ENCODE data around the gene PARM1.
A peak's percentile ranks its signal among the peaks of the same experiment; 100 is the strongest.

Gene PARM1, protein sequence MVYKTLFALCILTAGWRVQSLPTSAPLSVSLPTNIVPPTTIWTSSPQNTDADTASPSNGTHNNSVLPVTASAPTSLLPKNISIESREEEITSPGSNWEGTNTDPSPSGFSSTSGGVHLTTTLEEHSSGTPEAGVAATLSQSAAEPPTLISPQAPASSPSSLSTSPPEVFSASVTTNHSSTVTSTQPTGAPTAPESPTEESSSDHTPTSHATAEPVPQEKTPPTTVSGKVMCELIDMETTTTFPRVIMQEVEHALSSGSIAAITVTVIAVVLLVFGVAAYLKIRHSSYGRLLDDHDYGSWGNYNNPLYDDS

DNA sequence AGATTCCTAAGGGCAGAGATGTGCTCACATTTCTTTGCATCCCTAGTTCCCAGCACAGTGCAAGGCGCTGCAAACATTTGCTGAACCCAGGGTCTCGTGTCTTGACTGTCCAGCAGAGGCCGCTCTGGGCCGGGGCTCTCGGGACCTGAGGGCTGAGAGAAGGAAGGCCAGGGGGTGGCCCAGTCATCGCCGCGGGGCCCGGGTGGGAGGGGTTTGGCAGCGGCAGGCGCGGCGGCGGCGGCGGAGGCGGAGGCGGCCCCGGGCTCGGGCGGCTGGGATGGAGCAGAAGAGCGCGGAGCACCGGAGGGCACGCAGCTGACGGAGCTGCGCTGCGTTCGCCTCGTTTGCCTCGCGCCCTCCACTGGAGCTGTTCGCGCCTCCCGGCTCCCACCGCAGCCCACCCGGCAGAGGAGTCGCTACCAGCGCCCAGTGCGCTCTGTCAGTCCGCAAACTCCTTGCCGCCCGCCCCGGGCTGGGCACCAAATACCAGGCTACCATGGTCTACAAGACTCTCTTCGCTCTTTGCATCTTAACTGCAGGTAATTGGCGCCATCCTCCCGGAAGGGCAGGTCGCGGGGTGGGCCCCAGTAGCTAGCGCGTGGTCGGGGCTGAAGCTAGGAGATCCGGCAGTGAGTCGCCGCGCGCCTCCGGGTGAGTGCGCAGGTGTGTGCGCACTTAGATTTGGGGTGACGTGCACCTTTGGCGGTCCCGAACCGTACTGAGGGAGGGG, at the start of gene PARM1:
PARM1 (plus strand) TSS at position 285 of the 730 bp plus-strand sequence; CDS start at position 497, 212 bp downstream.
- DNase-seq, result peak; percentile 70

DNA sequence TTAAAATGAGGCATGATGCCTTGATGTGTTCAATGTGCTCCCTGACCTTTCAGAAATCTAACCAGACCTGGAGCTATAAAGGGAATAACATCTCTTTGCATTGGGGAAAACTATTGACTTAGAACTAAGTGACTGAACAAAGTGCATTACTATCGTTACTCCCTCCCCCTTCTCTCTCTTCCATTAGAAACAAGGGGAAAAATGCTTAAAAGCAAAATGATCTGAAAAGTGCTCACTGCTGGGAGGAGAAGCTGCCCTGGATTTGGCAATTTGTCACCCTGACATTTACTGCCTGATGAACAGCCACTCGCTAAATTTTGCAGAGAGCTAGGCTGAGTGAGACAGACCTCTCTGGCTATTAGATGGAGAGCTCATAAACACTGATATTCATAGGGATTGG, 48.6 kb upstream of the PARM1 start:
- no peak for DNase-seq

DNA sequence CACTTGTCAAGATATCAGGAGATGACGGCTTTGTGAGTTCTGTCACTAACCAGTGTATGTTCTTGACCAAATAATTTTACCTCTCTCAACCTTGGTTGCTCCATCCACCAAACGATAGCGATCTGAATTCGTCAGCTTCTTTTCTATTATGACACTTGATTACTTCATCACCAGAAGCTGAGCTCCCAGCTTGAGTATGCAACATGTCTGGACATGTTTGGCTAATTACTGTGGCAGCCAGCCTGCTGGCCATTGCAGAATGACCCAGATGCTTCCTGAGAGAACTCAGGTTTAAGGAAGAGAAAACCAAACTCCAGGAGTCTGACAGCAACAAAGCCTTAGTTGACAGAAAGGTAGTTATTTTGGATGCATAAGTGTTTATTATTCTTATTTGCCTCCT, 46.4 kb upstream of the PARM1 start:
- no peak for DNase-seq

DNA sequence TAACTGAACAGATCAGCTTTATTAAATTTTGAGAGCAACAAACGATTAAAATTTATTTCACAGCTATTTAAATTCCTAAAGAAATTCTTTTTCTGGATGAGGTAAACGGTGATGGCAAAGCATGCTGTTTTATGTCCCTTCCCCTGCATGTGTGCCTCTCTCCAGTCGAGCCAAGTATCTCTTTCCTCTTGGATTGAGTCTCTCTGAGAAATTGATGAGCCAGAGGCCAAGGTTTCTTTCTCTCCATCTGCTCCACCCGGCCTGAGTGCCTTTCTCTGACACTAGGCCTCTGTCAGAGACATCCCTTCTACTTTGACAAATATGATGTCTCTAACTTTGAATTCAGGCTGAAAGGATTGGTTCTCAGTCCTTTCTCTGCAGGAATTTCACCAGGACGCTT, 42.6 kb upstream of the PARM1 start:
- no peak for DNase-seq

DNA sequence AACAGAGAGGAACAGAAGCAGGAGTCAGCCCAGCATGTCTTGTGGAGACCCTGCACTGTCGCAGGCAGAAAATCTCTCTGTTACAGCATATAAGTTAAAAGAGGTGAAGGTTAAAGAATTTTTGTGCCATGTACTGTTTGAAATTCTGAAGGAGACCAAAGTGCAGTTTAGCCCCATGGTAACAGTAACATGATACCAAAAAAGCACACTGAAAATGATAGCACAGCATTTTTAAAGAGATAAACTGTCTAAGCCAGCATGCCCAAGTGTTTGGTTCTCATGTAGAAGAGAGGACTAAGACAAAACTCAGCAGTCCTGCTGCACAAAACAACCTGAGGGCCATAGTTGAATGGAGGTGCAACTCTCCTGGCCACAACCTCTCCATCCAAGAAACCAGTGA, 41.9 kb upstream of the PARM1 start:
- no peak for DNase-seq

DNA sequence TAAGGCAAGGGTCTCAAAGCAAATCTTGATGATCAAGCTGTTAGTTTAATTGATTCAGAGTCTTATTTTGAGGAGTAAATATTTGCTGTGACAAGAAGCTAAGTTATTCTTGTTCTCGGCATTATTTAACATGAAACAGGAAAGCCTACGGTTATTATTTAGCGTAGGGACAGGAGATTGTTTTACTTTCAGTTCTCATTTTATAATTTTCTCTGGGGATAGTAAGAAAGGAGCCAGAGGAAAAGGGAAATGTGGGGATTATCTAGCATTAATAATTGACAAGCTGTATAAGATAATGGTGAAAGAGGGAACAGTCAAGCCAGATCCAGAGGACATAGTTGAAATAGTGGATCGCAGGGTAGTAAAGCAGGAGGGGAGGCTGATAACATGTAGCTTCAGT, 39.7 kb upstream of the PARM1 start:
- DNase-seq, result no peak

DNA sequence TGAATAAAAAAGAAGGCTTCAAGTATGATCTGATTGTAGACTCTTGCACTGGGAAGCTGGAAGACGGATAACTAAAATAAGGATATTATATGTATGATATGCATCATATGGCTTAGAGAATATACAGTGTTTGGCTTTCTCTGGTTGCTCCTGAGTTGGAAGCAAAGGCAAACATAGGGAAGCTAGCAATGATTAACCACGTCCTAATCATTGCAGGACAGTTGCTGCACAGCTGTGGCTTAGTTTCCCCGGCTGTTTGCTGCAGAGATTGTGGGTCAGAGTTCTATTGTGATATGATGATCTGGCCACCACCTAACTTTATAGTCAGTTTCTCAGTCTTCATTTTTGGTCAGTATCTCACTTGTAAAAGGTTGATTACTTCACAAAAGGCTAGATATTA, 36.3 kb upstream of the PARM1 start:
- no peak for DNase-seq

DNA sequence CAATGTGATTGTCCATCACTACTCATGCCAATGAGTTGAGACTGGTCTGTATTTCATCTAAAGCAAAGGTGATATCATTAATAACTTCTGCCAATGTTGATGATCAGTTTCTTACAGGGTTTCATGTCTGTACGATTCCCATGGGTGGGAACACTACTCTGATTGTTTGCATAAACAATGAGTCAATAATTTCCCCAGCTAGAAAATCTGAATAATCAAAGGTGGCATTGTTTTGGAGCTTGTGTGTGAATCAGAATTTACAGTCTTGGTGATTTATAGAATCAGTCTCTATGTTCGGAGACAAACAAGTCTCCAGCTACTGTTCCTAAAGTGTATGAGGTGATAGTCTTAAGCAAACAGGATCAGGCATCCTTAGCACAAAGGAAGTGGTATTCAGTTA, 35.5 kb upstream of the PARM1 start:
- DNase-seq, result no peak

DNA sequence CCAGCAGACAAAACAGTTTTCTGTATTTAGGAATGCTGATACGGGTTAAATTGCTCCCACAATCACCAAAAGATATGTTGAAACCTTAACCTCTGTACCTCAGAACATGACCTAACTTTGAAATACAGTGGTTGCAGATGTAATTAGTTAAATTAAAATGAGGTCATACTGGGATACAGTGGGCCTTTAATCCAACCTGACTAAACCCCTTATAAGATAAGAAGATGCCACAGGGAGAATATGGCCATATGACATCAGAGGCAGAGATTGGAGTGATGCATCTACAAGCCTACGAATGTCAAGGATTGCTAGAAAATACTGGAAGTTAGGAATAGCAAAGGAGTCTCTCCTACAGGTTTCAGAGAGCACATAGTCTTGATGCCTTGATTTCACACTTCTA, 32.1 kb upstream of the PARM1 start:
- no peak for DNase-seq

DNA sequence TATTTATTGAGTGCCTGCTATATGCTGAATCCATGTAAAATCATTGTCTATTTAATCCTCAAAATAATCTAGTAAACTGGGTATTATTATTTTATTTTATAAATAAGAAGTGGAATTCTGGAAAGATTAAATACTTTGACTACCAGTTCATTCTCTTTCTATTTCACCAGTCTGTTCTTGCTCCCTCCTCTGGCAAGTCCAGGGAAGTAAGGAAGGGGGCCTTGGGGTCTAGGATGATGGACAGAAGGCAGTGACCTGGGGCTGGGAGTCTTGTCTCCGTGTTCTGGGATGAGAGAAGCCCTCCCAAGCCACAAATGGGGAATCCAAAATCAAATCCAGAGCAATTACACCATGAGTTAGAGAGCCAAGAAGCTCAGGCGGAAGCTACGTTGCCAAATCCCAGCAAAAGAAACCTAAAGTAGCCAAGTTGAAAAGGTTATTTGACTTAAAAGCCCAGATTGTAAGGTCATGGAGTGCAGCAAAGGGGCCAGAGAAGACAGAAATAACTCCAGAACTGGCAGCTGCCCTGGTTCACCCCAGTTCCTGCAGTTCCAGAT, 28.3 kb upstream of the PARM1 start:
- no peak for DNase-seq

DNA sequence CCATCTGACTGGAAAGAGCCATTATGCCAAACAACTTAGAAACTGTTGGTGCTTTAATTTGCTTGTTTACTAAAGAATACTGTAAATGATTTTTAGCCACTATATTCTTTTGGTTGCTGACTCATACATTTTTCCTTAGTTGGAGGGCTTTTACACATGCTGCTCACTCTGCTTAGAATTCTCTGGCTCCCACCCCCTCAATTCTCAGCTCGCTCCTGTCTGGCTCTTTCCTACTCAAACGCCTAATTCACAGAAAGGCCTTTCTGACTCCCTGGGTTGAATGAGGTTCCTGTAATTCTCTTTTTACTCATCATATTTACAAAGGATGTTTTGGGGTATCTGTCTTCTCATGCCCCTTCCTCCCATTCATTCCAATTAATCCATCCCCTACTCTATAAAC, 26.1 kb upstream of the PARM1 start:
- DNase-seq, result no peak

DNA sequence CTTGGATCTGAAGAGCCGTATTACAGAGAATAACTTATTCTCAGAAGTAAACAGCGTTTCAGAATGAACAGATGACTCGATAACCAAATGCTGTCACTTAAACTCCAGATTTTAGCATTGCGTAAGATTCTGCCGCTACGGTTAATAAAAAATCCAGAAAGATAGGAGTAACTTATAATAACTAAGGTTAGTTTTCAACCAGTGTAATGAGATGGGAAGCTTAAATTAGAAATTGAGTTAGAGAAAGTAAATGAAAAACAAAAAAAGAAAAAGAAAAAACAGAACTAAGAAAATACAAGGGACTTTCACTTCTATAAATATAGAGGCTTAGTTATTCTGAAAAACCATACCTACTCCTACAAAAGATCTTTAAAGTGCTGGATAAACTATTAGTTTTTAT, 13.1 kb upstream of the PARM1 start:
- no peak for DNase-seq

DNA sequence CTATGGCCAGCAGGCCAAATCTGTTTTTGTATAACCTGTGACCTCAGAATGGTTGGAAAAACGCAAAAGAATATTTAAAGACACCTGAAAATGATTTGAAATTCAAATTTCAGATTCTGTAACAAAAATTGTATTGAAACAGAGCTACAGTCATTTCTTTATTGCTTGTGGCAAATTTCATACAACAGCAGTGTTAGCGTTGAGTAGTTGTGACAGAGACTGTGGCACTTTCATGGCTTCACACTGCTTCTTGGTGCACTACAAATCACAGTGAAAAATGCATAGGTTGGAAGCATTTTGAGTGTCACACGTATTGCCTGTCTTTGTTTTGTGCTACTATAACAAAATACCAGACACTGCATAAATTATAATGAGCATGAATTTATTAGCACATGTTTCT, 12.2 kb upstream of the PARM1 start:
- DNase-seq, result no peak

DNA sequence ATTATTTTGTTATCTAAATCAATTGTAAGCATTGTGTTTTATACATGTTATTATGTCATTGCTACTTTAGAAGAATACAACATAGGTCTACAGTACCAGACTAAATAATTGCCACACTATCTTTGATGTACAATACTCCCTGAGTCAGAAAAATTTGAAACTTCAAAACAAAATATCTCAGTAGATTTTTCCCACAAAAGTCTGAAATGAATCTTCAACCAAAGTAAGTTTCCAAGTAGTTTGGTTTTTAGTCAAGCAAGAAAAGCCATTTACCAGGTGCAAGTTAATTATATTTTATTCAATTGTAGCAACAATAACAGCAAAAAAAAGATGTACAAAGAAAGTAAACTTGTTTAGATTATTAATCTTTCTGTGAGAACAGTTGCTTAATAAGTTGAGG, 11.4 kb upstream of the PARM1 start:
- DNase-seq, result no peak

DNA sequence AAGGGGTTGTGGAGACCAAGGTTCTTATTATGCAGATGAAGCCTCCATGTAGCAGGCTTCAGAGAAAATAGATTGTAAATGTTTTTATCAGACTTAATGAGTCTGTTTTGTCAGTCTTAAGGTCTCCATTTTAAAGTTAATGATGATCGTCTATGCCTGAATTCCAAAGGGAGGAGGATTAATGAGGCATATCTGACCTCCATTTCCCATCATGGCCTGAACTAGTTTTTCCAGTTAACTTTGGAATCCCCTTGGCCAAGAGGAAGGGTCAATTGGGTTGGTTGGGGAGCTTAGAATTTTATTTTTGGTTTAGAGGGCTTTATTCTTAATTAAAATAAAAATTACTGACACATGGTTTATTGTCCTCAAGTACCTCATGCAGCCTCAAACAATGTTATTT, 6.9 kb upstream of the PARM1 start:
- no peak for DNase-seq

DNA sequence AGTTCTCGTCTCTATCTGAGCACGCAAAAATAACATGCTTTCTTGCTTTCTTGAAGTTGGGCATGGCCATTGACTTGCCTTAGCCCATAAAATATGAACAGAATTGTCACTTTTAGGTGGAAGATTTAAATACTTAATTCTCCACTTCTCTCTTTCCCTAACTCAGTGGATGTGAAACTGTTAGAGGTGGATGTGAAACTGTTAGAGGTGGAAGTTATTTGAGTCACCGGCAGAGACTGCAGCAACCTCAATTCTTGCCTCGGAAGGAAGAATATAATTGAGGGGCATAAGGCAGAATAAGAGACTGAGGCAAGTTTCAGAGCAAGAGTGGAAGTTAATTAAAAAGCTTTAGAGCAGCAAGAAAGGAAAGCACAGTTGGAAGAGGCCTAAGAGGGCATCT, 2.8 kb upstream of the PARM1 start:
- DNase-seq, result no peak

DNA sequence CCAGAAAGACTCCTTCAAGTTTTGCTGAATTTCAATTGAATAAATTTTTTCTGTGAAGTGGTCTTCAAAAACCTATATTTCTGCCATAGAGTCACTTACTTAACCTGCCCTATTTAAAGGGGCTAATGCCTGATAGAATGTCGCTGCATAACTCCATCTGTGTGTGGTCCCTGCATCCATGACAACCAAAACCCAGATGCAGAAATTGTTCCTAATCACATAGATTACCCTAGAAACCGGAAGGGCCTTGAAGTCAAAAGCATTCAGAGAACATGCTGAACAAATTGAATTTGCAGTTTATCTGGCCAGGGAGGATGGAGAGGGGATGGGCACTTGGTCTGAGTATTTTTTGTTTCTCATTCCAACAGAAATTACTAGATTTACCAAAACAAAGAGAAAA, 1.5 kb upstream of the PARM1 start:
- DNase-seq, result no peak

DNA sequence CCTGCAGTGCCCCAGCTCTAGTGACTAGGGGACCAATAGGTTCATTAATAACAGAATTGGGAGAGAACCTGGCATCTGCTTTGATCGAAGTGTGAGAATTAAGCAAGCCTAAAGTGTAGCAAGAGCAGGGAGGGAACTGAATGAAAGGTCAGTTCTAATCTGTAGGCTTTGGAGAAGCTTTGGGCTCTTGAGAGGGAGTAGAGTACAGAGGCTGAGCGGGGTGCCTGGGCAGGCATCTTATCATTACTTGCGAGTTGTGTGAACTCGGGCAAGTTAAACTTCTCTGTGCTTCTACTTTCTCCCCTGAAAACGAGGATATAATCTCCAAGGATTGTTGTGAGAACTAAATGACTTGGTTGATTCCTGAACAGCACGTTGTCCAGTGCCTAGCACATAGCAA, 906 bp upstream of the PARM1 start:
- no peak for DNase-seq

DNA sequence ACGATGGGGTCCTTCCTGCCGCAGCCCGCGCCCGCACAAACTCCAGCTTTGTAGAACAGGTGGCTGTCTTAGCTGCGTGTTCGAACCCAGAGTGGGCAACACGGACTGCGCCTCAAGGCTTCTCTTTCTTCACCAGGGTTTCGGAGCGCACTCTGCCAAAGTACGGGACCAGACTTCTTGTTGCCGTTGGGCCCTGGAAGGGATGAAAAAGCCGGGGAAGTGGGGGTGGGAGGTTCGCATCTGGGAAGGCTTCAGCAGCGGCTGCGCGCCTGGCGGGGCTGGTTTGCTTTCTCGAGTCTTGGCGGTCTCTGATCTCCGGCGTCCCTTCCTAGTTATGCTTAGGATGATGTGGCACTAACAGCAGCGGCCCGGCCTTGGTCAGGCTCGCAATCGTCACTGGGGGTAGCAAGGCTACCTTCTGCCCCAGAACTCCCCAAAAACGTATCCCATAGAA, 673 bp downstream of the PARM1 start:
- DNase-seq, result no peak

DNA sequence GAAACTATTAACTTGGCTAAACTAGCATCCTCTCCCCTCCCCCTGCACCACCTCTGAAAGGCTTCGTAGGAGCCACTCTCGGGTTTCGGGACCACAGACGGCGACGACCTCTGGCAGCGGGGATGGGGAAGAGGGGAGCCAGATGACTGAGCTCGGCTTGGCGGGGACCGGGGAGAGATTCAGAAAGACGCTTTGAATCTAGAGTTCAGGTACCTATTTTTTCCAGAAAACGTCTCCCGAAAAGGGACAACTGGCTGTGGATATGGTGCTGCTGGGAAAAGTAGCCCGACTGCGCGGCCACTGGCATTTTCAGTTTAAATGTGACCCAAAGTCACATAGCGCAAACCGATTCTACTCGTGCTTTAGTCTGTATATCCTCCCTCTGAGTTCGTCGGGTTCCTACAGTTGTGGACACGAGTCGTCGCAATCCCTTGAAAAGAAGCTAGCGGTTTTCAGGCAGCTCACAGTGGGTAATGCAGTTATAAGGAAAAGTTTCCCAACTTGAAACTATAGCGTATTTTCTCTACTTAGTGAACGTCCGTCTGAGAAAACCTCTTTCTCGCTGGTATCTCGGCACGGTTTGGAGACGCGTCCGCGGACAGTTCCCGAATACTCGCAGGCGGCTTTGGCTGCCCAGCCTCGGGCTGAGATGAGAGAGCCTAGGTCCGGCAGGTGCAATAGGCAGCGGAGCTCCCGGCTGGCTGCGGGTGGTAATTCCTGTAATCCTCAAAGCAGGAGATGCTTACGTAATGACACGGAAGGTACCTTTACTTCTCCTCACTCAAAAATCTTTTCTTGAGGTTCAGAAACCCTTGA, 1.3 kb downstream of the PARM1 start:
- no peak for DNase-seq

DNA sequence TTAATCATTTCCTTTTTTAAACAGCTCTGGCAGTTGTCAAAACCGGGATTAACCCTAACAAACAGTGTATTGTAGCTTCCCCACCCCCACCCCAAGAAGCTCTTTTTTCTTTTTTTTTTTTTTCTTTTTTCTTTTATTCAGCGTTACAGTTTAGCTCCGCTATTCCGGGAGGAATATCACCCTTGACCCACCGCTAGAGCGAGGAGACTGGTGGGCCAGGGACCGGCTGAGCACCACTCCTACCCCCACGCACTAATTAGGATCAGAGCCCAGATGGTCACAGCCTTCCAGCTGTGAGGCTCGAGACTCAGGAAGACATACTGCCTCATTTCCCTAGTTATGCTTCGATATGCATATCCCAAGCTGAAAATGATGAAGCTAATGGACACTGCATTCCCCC, 2.0 kb downstream of the PARM1 start:
- no peak for DNase-seq

DNA sequence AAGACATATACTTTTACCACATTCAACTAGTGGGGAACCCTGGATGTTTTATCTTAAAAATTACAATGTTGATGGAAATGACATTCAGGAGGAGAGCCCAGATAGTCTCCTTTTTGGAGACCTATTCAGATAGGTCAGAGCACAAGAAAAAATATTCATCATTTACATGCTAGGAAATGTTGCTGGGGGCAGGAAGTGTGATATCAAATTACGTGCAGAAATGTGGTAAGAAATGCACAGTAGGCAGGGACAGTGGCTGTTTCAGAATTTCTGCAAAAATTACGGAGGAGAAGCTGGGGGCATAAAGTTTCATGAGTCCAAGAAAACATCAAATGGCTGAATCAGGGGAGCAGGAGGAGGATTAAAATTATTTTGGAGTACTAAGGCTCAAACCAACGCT, 8.2 kb downstream of the PARM1 start:
- DNase-seq, result no peak

DNA sequence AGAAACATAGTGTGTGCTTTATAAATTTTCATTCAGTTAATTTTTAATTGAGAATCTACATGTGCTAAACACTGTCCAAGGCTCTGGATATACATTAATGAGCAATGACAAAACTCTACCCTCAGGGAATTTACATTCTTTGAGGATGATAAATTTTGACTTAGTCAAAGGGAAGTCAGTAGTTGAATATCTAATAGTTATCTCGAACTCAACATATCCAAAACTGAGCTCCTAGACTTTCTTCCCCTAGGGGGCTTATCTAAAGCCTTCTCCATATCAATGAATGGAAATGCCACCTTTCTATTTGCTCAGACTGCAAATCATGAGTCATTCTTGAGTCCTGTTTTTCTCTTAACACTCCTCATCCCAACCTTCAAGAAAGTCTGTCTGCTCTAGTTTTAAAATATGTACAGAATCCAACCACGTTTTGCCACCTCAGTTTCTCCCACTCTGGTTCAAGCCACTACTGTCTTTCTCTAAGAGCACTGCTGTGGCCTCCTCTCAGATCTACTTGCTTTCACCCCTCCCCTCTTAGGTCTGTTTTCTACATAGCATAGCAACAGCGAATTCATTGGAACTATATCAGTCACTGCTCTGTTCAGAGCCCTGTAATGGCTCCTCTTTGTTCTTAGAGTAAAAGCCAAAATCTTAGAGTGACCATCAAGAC, 9.5 kb downstream of the PARM1 start:
- DNase-seq, result no peak

All from hematopoietic multipotent progenitor cell treated with erythropoietin and hydrocortisone succinate and interleukin-3 and kit ligand, for 8 days (in vitro differentiated cells).